ENCODE data around the gene CDC27.
"Not testable (repeated sequence)": the region's sequence is repeated elsewhere in the genome, so short reads cannot be mapped to it uniquely, and the experiment has no call there.

CDC27 gene

GRCh38 chr17:47188271-47188875 is 722 bp downstream of the CDC27 start:
- Histone ChIP-seq H3K9ac (ENCODE audit: low read depth, low read length) (peak overlapping the region; percentile 96), H3K4me2 (ENCODE audit: low read length) (peak overlapping the region; percentile 89), H3K9me3 (replicated peaks; ENCODE audit: low read length) (no peaks in the 10 kb centered on the region), H3K4me3 (ENCODE audit: low read length) (peak overlapping the region; percentile 78), H3K27me3 (ENCODE audit: control insufficient read depth, insufficient read depth, low read length) (no peaks in the 10 kb centered on the region), H3K4me1 (ENCODE audit: control insufficient read depth, insufficient read depth, low read length) (peaks cover 19% of the 10 kb centered on the region), H3K36me3 (ENCODE audit: insufficient read depth, low read length) (no peaks in the 10 kb centered on the region)

- peaks cover 28% of the 10 kb centered on the region for H3K4me1 ChIP-seq (ENCODE audit: control insufficient read depth, insufficient read depth, low read length)
- no peak overlapping the region for H3K9ac ChIP-seq (ENCODE audit: low read depth, low read length)
- no peak overlapping the region for H3K4me3 ChIP-seq (ENCODE audit: low read length)
Measured at GRCh38 chr17:47184681-47185080, 4.4 kb downstream of the CDC27 start.

GRCh38 chr17:47180988-47181387 is 8.1 kb downstream of the CDC27 start:
- not testable (repeated sequence) for H3K27me3 ChIP-seq (ENCODE audit: control insufficient read depth, insufficient read depth, low read length); H3K4me3 ChIP-seq (ENCODE audit: low read length); H3K4me2 ChIP-seq (ENCODE audit: low read length); H3K9me3 ChIP-seq (replicated peaks; ENCODE audit: low read length); H3K9ac ChIP-seq (ENCODE audit: low read depth, low read length)
- peaks cover 29% of the 10 kb centered on the region for H3K36me3 ChIP-seq (ENCODE audit: insufficient read depth, low read length)
- peaks cover 23% of the 10 kb centered on the region for H3K4me1 ChIP-seq (ENCODE audit: control insufficient read depth, insufficient read depth, low read length)

More at GRCh38 chr17:47184681-47185080, 4.4 kb downstream of the CDC27 start:
- Histone ChIP-seq H3K4me2 (ENCODE audit: low read length) (peak overlapping the region; percentile 47), H3K9me3 (replicated peaks; ENCODE audit: low read length) (no peaks in the 10 kb centered on the region), H3K27me3 (ENCODE audit: control insufficient read depth, insufficient read depth, low read length) (no peaks in the 10 kb centered on the region), H3K36me3 (ENCODE audit: insufficient read depth, low read length) (peaks cover 9% of the 10 kb centered on the region)

- Histone ChIP-seq H3K9me3 (replicated peaks; ENCODE audit: low read length) (no peaks in the 10 kb centered on the region), H3K4me1 (ENCODE audit: control insufficient read depth, insufficient read depth, low read length) (peaks cover 23% of the 10 kb centered on the region), H3K9ac (ENCODE audit: low read depth, low read length) (peak overlapping the region; percentile 12), H3K36me3 (ENCODE audit: insufficient read depth, low read length) (peaks cover 31% of the 10 kb centered on the region), H3K4me2 (ENCODE audit: low read length) (no peak overlapping the region), H3K27me3 (ENCODE audit: control insufficient read depth, insufficient read depth, low read length) (no peaks in the 10 kb centered on the region), H3K4me3 (ENCODE audit: low read length) (no peak overlapping the region)
Measured at GRCh38 chr17:47180337-47180736, 8.8 kb downstream of the CDC27 start.

GRCh38 chr17:47179141-47179540 is 10.0 kb downstream of the CDC27 start:
- no peaks in the 10 kb centered on the region for H3K27me3 ChIP-seq (ENCODE audit: control insufficient read depth, insufficient read depth, low read length)
- peaks cover 42% of the 10 kb centered on the region for H3K36me3 ChIP-seq (ENCODE audit: insufficient read depth, low read length)
- H3K4me3 ChIP-seq (ENCODE audit: low read length): no peak overlapping the region
- no peak overlapping the region for H3K9ac ChIP-seq (ENCODE audit: low read depth, low read length)
- H3K4me1 ChIP-seq (ENCODE audit: control insufficient read depth, insufficient read depth, low read length): peaks cover 16% of the 10 kb centered on the region
- H3K9me3 ChIP-seq (replicated peaks; ENCODE audit: low read length): no peaks in the 10 kb centered on the region
- no peak overlapping the region for H3K4me2 ChIP-seq (ENCODE audit: low read length)

GRCh38 chr17:47177261-47177660 is 11.8 kb downstream of the CDC27 start:
- Histone ChIP-seq H3K9ac (ENCODE audit: low read depth, low read length) (no peak overlapping the region), H3K36me3 (ENCODE audit: insufficient read depth, low read length) (peaks cover 44% of the 10 kb centered on the region), H3K9me3 (replicated peaks; ENCODE audit: low read length) (no peaks in the 10 kb centered on the region), H3K4me2 (ENCODE audit: low read length) (no peak overlapping the region), H3K4me3 (ENCODE audit: low read length) (no peak overlapping the region), H3K27me3 (ENCODE audit: control insufficient read depth, insufficient read depth, low read length) (no peaks in the 10 kb centered on the region), H3K4me1 (ENCODE audit: control insufficient read depth, insufficient read depth, low read length) (peaks cover 6% of the 10 kb centered on the region)

- Histone ChIP-seq H3K4me2 (ENCODE audit: low read length) (no peak overlapping the region), H3K4me1 (ENCODE audit: control insufficient read depth, insufficient read depth, low read length) (no peaks in the 10 kb centered on the region), H3K9me3 (replicated peaks; ENCODE audit: low read length) (no peaks in the 10 kb centered on the region), H3K4me3 (ENCODE audit: low read length) (no peak overlapping the region), H3K9ac (ENCODE audit: low read depth, low read length) (no peak overlapping the region), H3K36me3 (ENCODE audit: insufficient read depth, low read length) (peaks cover 49% of the 10 kb centered on the region), H3K27me3 (ENCODE audit: control insufficient read depth, insufficient read depth, low read length) (no peaks in the 10 kb centered on the region)
Measured at GRCh38 chr17:47176389-47176826, 12.7 kb downstream of the CDC27 start.

GRCh38 chr17:47174823-47175222 is 14.3 kb downstream of the CDC27 start:
- H3K36me3 ChIP-seq (ENCODE audit: insufficient read depth, low read length): peaks cover 47% of the 10 kb centered on the region
- H3K4me1 ChIP-seq (ENCODE audit: control insufficient read depth, insufficient read depth, low read length); H3K27me3 ChIP-seq (ENCODE audit: control insufficient read depth, insufficient read depth, low read length); H3K4me3 ChIP-seq (ENCODE audit: low read length); H3K9me3 ChIP-seq (replicated peaks; ENCODE audit: low read length); H3K9ac ChIP-seq (ENCODE audit: low read depth, low read length); H3K4me2 ChIP-seq (ENCODE audit: low read length): not testable (repeated sequence)

GRCh38 chr17:47172696-47173565 is 16.2 kb downstream of the CDC27 start:
- Histone ChIP-seq H3K4me2 (ENCODE audit: low read length) (no peak overlapping the region), H3K9me3 (replicated peaks; ENCODE audit: low read length) (no peaks in the 10 kb centered on the region), H3K9ac (ENCODE audit: low read depth, low read length) (no peak overlapping the region), H3K36me3 (ENCODE audit: insufficient read depth, low read length) (peaks cover 42% of the 10 kb centered on the region), H3K27me3 (ENCODE audit: control insufficient read depth, insufficient read depth, low read length) (no peaks in the 10 kb centered on the region), H3K4me1 (ENCODE audit: control insufficient read depth, insufficient read depth, low read length) (no peaks in the 10 kb centered on the region), H3K4me3 (ENCODE audit: low read length) (no peak overlapping the region)

GRCh38 chr17:47170710-47171109 is 18.4 kb downstream of the CDC27 start:
- Histone ChIP-seq H3K9ac (ENCODE audit: low read depth, low read length) (no peak overlapping the region), H3K9me3 (replicated peaks; ENCODE audit: low read length) (no peaks in the 10 kb centered on the region), H3K36me3 (ENCODE audit: insufficient read depth, low read length) (peaks cover 53% of the 10 kb centered on the region), H3K4me3 (ENCODE audit: low read length) (no peak overlapping the region), H3K27me3 (ENCODE audit: control insufficient read depth, insufficient read depth, low read length) (no peaks in the 10 kb centered on the region), H3K4me2 (ENCODE audit: low read length) (no peak overlapping the region), H3K4me1 (ENCODE audit: control insufficient read depth, insufficient read depth, low read length) (no peaks in the 10 kb centered on the region)

GRCh38 chr17:47168896-47169295 is 20.2 kb downstream of the CDC27 start:
- H3K9me3 ChIP-seq (replicated peaks; ENCODE audit: low read length); H3K4me1 ChIP-seq (ENCODE audit: control insufficient read depth, insufficient read depth, low read length); H3K27me3 ChIP-seq (ENCODE audit: control insufficient read depth, insufficient read depth, low read length); H3K4me2 ChIP-seq (ENCODE audit: low read length); H3K4me3 ChIP-seq (ENCODE audit: low read length); H3K9ac ChIP-seq (ENCODE audit: low read depth, low read length): not testable (repeated sequence)
- H3K36me3 ChIP-seq (ENCODE audit: insufficient read depth, low read length): peaks cover 55% of the 10 kb centered on the region

- H3K4me2 ChIP-seq (ENCODE audit: low read length); H3K4me3 ChIP-seq (ENCODE audit: low read length); H3K27me3 ChIP-seq (ENCODE audit: control insufficient read depth, insufficient read depth, low read length); H3K4me1 ChIP-seq (ENCODE audit: control insufficient read depth, insufficient read depth, low read length); H3K9me3 ChIP-seq (replicated peaks; ENCODE audit: low read length); H3K9ac ChIP-seq (ENCODE audit: low read depth, low read length): not testable (repeated sequence)
- H3K36me3 ChIP-seq (ENCODE audit: insufficient read depth, low read length): peaks cover 62% of the 10 kb centered on the region
Measured at GRCh38 chr17:47166854-47167253, 22.2 kb downstream of the CDC27 start.

Measured in skeletal muscle satellite cell (primary cell).